CD4-positive, alpha-beta T cell treated with Interleukin-15 for 1 hour (primary cell): Measurements from ENCODE around the gene CRISP1.
"Not testable (repeated sequence)": the region's sequence is repeated elsewhere in the genome, so short reads cannot be mapped to it uniquely, and the experiment has no call there.

Experiments
- DNase-seq: peaks from one replicate; pipeline ENCODE4 v3.0.0-alpha.2; 2020

The CRISP1 gene, protein sequence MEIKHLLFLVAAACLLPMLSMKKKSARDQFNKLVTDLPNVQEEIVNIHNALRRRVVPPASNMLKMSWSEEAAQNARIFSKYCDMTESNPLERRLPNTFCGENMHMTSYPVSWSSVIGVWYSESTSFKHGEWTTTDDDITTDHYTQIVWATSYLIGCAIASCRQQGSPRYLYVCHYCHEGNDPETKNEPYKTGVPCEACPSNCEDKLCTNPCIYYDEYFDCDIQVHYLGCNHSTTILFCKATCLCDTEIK

DNA sequence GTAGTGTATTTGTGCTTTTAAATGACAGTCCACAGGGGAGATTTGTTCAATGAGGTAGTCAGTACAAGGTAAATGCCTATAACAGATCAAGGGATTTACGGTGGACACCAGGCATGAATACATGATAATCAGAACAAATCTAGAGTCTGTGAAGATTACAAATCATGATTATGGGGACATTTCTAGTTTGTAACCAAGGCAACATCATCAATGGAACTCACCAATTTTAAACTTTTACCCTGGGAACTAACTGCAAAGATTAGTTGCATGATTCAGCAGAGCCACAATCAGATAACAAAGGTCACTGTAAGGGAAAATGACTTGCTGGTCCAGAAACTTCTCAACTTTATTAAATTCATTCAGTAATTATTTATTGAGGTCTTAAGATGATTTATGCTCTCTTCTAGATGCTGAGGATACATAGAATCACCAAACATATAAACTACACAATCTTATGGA is at the start of gene CRISP1:
Gene CRISP1, minus strand, starts transcription at position 51 of the 459 bp plus-strand sequence. CDS start 9,135 bp downstream, outside the sequence.
- no peak for DNase-seq

DNA sequence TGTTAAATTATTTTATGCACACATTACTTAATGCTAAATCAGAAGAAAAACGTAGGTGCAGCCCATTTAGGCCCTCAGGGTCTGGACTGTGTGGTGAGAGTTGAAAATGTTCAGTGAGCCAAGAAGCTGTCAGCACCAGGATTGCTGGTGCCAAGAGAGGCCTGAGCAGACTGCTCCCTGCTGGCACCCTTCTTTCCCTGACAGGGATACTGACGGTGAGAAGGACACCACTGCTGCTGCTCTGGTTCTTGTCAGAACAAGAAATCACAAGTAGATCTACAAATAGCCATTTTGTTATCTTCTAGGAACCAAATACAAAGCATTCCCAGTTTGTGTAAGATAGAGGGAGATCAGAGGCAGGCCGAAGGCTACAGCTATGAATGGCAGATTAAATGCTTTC is 48.7 kb upstream of the CRISP1 start:
- DNase-seq, result no peak

DNA sequence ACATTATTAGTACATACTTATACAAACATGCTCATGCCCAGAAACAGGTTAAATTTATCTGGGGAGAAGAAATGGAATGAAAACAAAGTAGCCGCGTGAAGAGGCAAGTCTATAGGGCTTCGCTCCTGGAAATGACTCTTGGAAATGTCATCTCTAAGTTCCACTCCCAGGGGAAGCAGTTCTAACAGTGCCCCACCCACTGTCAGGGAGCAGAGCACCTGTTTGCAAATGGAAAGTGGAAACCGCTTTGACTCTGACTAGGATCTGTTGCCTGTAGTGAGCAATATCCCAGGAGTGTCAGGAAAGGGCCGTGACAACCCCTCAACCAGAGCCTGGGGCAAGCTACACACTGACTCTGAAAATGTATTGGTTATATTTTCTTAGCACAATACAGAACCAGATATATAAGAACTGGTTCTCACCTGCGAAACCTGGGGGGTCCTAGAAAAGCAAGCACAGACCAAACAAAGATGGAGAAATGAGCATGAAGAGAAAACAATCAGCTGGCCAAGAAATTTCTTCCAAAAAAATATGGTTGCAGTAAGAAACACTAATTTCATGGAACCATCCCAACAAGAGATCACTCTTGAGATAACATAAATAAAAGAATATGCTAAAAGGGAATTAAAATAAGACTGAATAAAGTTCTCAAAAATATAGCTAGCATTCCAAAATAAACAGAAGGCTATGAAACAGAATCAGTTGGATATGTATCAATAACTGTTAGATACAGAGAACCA is 47.5 kb upstream of the CRISP1 start:
- DNase-seq, result no peak

DNA sequence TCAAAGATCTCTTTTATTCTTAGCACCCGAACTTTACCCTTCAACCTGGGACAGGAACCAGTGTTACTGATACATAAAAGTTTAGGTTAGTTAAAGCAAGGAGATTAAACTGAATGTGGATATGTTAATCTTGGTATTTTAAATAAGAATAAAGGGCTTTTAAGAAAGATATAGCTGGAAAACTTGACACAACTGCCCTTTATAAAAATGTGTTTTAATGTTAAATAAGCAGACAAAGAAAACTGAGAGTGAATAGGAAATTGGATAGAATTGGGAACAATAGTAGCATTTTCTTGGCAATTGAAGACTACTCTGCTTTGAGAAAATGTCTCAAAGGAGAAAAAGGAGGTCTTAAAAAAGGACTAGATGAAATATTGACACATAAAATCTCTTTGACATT is 45.9 kb upstream of the CRISP1 start:
- no peak for DNase-seq

DNA sequence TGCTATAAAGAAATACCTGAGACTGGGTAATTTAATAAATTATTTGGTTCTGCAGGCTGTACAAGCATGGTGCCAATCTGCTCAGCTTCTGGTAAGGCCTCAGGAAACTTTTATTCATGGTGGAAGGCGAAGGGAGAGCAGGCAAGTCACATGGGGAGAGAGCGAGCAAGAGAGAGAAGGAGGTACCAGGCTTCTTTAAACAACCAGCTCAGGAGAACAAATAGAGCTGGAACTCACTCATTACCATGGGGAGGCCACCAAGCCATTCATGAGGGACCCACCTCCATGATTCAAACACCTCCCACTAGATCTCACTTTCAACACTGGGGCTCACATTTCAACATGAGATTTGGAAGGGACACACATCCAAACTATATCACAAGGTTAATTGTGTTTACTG is 44.9 kb upstream of the CRISP1 start:
- no peak for DNase-seq

DNA sequence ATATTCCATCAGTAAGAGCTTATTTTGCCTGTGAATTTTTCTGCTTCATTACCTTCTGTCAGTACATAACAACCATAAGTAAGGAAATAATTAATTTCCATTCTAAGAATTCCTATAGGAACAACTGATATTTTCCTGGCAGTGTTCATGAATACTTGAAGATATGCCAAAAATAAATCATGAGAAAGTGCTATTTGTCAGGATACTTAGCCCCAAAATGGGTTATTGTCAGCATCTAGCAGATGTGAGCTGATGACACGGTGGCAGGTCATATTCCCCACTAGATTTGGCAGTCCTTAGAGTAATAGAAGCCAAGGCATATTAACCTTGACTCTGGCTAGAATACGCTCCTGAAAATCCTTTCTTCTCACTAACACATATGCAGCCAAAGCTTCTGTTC is 43.2 kb upstream of the CRISP1 start:
- no peak for DNase-seq

DNA sequence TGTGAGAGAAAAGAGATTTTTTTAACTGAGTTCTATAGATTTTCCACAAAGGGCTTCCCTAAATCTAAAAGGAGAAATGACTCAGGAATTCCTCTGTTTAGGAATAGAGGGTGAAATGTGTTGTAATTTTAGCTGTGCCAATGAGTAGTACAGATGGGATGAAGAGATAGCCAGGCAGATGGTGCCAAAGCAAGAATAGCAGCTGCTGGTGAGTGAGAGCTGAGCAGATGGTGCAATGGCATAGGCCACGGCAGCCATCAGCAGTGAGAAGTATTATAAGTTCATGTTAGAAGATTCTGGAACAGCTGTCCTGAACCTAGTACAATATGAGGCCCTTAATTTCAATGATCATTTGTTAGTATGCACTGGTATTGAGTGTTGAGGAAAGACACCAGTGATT is 40.2 kb upstream of the CRISP1 start:
- no peak for DNase-seq

DNA sequence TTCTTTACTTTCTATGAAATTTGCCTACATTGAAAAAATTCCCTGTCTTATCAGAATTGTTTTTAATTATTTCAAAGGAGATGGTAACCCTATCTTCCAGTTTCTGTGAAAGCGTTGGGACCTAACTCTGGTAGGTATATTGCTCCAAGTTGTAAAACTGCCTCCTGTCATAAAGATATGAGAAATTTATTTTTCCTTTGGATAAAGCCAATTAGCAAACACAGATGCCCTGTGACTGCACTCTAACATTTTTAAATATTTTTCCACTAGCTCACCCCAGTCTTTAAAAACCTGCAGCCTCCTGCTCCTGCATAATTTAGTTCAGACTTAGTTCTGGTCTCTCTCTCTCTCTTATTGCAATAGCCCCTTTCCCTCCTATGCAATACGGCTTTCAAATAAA is 39.0 kb upstream of the CRISP1 start:
- DNase-seq, result no peak

DNA sequence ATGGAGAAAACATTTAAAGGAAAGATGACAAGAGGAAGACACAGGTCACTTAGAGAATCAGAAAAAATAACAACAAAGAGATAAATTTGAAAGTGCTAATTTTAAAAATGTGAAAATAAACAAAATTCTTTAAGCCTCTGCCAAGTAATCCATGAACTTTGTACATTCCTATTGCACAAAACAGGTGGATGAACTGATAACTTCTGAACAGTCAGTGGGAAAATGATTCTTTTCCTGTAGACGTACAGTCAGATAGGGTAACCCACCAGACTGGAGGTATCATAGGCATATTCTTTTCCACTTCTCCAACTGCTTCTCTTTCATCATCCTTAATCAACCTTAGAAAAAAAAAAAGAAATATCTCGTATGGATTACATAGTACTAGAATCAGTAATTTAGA is 36.5 kb upstream of the CRISP1 start:
- no peak for DNase-seq

DNA sequence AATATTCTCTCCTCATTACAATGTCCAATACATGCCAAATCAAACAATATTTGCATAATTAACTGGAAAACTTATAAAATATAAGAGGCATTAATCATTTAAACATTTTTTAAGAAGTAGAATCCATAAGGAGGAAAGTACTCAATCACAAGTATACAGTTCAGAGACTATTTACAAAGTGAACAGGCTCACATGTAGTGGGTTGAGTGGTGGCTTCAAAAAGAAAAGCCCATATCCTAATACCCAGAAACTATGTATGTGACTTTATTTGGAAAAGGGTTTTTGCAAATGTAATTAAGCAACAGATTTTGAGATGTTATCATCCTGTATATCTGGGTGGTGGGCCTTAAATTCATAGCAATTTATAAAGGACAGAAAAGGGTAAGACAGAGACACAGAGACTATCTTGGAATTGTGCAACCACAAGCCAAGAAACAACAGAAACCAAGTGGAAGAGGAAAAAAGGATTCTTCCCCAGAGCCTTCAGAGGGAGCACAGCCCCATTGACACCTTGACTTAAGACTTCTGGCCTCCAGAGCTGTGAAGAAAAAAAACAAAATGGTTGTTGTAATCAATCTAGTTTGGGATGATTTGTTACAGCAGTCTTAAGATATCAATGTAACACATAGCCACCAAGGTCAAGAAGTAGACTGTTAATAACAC is 32.7 kb upstream of the CRISP1 start:
- no peak for DNase-seq

DNA sequence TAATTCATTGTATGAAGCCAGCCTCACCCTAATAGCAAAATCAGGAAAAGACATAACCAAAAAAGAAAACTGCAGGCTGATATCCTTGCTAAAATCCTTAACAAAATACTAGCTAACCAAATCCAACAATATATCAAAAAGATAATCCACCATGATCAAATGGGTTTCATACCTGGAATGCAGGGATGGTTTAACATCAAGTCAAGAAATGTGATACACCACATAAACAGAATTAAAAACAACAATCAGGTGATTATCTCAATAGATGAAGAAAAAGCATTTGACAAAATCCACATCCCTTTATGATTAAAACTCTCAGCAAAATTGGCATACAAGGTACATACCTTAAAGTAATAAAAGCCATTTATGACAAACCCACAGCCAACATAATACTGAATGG is 29.2 kb upstream of the CRISP1 start:
- not testable (repeated sequence) for DNase-seq

DNA sequence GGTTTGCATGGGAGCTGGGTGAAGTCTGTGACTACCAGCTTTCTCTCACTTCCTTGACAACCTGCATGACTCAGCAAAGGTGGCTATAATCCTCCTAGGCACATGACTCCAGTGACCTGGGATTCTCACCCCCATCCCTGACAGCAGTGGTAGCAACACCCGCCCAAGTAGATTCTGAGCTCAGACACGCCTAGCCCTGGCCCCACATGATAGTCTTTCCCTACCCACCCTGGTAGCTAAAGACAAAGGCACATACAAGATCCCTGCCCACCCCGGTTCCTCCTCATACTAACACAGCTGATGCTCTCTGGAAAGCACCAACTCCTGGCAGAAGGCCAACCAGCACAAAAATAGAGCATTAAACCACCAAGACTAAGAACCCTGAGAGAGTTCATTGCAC is 25.9 kb upstream of the CRISP1 start:
- DNase-seq, result no peak

DNA sequence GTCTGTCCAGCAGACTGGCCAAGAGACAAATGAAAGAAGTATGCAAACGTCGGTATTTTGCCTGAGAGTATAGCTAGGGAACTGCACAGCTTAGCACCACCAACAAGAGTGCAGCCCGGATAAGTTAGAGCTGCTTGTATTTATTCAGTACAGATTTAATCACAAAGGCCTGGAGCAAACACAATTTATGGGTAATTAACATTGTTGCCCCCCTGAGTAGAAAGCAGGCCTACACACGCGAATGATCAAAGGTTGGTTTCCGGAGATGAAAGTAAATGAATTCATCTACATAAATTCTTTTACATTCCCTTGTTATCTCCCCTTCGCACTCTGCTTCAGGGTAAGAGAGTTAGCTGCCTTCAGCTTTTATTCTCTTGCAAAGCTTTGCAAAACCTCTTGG is 24.7 kb upstream of the CRISP1 start:
- DNase-seq, result no peak

DNA sequence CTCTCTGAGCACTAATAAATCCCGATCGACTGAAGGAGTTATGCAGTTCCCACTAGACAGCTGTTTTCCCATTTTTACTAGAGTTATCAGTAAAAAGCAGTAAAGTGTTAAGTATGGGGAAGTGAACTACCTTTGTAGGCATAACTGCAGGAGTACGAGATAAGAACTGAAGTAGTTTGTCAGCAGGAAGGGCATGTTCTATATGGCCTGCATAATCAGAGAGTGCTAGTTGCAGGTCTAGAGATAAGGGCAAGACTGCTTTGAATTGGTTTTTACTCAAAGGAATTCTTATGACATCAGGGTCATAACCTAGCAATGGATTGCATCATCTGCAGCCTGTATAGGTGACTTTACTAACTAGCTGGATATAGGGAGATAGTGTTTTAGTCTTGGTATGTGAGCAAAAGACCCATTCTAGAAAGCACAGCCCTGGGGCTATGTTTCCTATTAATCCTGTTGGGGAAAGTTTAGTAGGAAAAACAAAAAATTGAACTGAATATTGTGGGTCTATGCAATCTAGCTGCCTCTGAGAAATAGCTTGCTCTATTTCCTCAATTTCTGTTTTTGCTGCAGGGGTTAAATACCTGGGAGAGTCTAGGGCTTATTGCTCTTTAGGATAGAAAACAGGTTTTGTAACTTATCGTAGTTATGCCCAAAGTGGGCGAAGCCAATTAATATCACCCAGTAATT is 22.6 kb upstream of the CRISP1 start:
- no peak for DNase-seq

DNA sequence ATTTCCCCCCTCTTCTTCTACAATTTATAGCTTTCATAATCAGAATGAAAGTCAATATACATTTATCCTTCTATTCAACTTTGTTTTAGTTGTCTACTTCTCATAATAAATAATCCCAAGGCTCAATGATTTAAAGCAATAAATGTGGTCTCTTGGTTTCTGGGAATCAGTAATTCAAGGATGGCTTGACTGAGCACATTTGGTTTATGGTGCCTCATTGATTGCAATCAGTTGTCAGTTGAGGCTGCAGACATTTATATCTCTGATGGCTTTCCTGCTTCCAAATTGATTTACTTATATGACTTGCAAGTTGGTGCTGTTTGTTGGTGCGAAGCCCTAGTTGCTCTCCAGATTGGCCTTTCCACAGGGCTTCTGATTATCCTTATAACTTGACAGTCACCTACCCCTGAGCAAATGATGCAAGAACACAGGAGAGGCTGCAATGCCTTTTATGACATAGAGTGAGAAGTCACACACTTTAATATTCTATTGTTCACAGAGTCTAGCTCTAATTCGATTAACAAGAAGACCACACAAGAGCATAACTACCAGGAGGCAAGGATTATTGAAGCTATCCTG is 2.7 kb upstream of the CRISP1 start:
- no peak for DNase-seq

DNA sequence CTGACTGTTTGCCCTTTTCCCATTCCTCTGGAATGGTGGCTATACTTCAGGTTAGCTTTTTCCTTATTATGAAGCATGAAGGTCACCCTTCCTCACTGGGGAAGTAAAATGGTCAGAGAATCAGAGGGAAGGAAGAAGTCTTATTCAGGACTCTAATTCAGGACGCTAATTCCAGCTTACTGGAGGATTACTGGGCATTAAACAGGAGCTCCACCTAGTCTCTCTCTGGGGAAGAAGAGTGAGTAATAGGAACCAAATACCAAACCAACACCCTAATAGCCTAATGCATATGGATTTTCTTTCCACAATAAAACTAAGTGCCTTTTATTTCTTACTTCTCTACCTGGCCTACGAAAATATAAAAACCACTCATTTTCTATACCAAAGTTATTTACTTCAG is 10.1 kb downstream of the CRISP1 start:
- DNase-seq, result no peak

DNA sequence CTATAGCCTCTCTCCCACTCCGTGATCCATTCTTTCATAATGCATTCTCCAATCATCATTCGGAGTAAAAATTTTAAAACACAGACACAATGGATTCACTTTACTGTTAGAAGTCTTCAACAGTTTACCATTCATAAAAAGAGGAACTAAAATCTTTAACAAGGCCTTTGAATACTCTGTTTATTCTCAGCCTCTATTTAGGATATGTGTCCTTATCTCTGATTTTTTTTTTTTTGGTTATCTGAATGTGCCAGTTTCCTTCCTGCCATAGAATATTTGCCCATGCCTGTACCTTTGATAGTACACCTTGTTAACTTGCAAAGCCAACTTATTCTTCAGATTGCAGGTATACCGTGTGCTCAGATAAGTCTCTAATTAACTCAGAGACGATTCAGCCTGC is 11.1 kb downstream of the CRISP1 start:
- no peak for DNase-seq

DNA sequence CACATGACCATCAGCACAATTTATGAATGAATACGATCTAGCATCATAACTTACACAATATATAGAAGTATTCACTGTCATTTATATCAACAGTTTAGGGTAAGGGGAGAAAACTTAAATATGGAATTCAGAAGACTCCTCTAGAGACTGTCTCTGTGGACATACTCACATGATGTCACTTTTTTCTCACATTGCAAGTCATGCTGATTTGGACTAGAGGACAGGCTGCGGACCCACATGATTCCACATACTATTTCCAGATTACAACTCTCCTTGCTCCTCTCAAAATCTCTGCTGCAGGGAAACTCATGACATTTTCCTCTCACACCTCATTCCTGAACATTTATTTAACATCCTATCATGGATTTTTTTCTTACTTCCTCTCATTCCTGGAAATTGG is 13.4 kb downstream of the CRISP1 start:
- DNase-seq, result no peak

DNA sequence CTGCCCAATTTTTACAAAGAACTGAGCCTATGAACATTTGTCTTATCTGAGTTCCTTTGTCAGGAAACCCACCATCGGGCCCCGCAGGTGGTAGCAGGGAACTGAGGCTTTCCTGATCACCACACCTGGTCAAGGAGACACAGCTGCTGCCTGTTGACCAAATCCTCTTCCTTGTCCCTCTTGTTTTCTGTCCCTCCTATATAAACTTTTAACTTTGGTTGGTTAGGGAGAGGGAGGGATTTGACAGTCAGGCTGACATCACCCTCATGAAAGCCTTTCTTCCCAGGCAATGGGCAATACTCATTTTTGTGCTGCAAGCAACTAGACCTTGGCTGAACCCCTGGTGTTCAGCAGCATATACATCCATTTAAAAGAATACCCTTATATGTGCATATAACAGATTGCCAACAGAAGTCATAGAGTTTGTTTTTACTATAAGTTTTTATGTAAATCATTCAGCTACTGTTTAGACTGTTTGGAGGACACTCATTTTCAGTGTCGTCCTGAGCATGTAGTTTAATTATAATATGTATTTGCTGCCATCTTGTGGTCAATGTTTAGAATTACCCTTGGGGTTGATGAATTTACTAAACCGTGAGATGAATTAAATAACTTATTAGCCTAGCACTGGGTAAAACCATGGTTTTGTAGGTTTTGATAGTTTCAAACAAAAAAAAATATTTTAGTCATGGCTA is 17.0 kb downstream of the CRISP1 start:
- no peak for DNase-seq

DNA sequence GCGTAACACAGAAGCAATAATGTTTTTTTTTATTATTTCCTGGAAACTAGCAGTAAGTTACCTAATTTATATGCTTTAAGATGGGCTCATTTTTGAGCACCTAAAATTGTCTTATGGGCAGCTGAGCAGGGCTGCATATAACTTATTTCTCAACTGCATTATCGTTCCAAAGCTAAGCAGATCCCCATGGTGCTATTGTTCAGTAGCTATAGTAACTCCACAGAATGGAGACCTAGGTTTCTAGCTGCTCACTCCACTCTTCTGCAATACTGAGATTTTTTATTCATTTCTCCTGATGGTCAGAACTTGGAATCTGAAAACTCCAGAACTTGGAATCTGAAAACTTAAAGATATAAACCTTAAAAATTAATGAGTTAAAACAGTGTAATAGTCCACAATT is 18.7 kb downstream of the CRISP1 start:
- no peak for DNase-seq

DNA sequence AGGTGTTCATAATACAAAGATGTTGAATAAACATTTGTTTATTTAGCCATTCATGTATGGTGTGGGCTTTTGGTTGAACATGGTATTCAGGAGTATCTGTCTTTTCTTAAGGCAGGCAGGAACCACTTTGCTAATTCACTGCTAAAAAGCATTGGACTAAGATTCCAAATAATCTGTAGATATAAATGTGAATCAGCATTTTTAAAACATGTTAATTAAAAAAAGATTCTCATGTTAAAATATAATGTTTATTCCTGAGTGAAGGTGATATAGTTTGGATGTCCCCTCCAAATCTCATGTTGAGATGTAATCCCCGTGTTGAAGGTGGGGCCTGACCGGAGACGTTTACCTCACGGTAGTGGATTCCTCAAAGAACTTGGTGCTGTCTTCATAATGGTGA is 19.3 kb downstream of the CRISP1 start:
- no peak for DNase-seq

DNA sequence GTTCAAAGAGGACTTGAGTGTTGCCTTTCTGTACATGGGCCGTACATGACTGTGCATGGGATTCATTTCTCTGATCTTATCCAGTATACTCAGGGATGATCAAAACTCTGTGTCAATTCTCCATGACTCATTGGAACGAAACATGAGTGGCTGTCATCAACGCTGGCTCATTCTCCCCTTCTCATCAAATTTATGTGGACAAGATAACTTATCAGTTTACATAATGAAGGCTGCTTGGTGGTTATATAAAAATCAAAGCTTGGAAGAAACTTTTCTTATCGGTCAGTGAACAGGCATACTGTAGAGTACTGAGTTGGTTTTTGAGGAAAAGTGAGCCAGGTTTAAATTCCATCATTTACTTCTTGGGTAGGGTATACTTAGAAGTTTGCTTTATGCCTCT is 24.9 kb downstream of the CRISP1 start:
- no peak for DNase-seq

DNA sequence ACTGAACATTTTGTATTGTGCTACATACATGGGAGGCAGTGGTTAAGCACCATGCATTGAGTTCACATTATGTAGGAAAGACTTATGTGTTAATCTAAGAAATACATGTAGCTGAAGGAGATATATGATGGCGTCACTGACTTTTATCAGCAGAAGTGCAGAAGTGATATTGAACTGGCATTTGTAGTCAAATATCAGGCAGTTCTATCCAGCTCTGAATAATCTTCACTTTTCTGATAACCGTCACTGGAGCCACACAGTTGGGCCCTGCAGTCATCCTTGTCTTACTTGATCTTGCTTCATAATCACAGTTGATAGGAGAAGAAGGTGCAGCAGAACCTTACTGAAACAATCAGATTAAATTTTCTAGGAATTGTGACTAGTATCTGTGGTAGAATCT is 26.4 kb downstream of the CRISP1 start:
- no peak for DNase-seq
